ENCODE data around the gene MCF2L.

The MCF2L gene

GRCh38 chr13:113061271-113061625, 92.2 kb downstream of the MCF2L start:
- no peak overlapping the region for H3K27ac Mint-ChIP-seq
- no peaks in the 10 kb centered on the region for H3K36me3 Mint-ChIP-seq (ENCODE audit: insufficient read depth)
- ATAC-seq (replicated peaks) (no peak), DNase-seq (no peak)
- no peaks in the 10 kb centered on the region for H3K9me3 Mint-ChIP-seq
- no peaks in the 10 kb centered on the region for H3K27me3 Mint-ChIP-seq
- H3K4me1 Mint-ChIP-seq (ENCODE audit: low read depth in 2 of 2): no peaks in the 10 kb centered on the region
- H3K4me3 Mint-ChIP-seq: no peak overlapping the region

- H3K27me3 Mint-ChIP-seq: no peaks in the 10 kb centered on the region
- H3K36me3 Mint-ChIP-seq (ENCODE audit: insufficient read depth): no peaks in the 10 kb centered on the region
- no peak overlapping the region for H3K4me3 Mint-ChIP-seq
- H3K9me3 Mint-ChIP-seq: no peaks in the 10 kb centered on the region
- DNase-seq (no peak), ATAC-seq (replicated peaks) (no peak)
- H3K27ac Mint-ChIP-seq: no peak overlapping the region
- H3K4me1 Mint-ChIP-seq (ENCODE audit: low read depth in 2 of 2): no peaks in the 10 kb centered on the region
Observed at GRCh38 chr13:113061796-113062425, 92.9 kb downstream of the MCF2L start.

DNA sequence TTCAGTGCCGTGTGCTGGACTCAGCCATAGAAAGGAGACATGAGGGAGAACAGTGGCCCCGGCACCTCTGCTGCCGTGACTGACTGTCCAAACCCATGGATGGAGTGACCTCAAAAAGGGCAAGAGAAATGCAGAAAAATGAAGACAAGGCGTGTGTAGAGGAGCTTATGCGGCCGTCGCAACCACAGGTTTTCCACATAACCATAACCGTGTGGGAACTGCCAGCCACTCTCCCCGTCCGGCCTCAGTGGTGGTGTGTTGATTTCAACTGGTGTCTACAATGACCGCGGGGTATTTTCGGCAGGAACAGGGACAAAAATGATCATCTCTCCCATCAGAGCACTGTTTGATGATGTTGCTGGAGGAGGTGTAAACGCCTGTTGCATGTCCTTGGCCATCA, 93.7 kb downstream of the MCF2L start:
- Mint-ChIP-seq H3K9me3 (no peaks in the 10 kb centered on the region), H3K4me1 (ENCODE audit: low read depth in 2 of 2) (no peaks in the 10 kb centered on the region), H3K36me3 (ENCODE audit: insufficient read depth) (no peaks in the 10 kb centered on the region), H3K27me3 (no peaks in the 10 kb centered on the region), H3K27ac (no peak overlapping the region), H3K4me3 (no peak overlapping the region)
- no peak for DNase-seq
- no peak for ATAC-seq (replicated peaks)

DNA sequence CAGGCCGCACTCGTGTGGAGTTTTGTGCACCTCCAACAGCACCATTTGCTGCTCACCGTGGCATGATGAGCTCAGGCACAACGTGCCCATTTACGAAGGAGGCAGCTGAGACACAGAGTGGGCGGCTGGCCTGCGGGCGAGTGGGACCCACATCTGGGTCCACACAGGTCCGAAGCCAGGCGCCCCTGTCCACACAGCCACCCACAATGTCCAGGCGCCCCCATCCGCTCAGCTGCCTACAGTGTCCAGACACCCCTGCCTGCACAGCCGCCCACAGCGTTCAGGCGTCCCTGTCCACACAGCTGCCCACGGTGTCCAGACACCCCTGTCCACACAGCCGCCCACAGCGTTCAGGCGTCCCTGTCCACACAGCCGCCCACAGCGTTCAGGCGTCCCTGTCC, 94.1 kb downstream of the MCF2L start:
- no peaks in the 10 kb centered on the region for H3K36me3 Mint-ChIP-seq (ENCODE audit: insufficient read depth)
- no peak overlapping the region for H3K4me3 Mint-ChIP-seq
- H3K27ac Mint-ChIP-seq: no peak overlapping the region
- H3K27me3 Mint-ChIP-seq: no peaks in the 10 kb centered on the region
- no peak for ATAC-seq (replicated peaks)
- DNase-seq: no peak
- H3K9me3 Mint-ChIP-seq: no peaks in the 10 kb centered on the region
- no peaks in the 10 kb centered on the region for H3K4me1 Mint-ChIP-seq (ENCODE audit: low read depth in 2 of 2)

DNA sequence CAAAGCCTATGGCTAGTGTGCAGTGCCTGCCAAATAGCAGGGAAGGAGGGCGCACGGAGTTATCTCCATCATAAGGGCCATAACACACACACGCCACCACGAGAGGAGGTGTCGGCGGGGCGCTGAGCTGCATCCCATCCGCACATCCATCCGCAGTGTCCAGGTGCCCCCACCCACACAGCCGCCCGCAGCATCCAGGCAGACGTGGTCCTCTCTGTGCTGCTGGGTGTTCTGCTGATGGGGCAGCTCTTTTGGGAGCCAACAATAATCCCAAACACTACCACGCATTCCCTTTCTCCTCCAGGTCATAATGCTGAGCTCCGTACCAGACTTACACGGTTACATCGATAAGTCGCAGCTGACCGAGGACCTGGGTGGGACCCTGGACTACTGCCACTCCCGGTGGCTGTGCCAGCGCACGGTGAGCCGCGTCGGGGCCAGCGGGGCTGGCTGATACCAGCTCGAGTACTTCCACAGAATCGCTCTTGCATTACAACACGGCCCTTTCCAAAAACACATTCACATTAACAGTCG, 95.1 kb downstream of the MCF2L start:
- no peaks in the 10 kb centered on the region for H3K27me3 Mint-ChIP-seq
- no peak overlapping the region for H3K4me3 Mint-ChIP-seq
- no peaks in the 10 kb centered on the region for H3K4me1 Mint-ChIP-seq (ENCODE audit: low read depth in 2 of 2)
- H3K27ac Mint-ChIP-seq: no peak overlapping the region
- ATAC-seq (replicated peaks) (no peak), DNase-seq (no peak)
- H3K9me3 Mint-ChIP-seq: no peaks in the 10 kb centered on the region
- no peaks in the 10 kb centered on the region for H3K36me3 Mint-ChIP-seq (ENCODE audit: insufficient read depth)

- DNase-seq (no peak), ATAC-seq (replicated peaks) (no peak)
- H3K9me3 Mint-ChIP-seq: no peaks in the 10 kb centered on the region
- no peaks in the 10 kb centered on the region for H3K4me1 Mint-ChIP-seq (ENCODE audit: low read depth in 2 of 2)
- no peak overlapping the region for H3K4me3 Mint-ChIP-seq
- no peaks in the 10 kb centered on the region for H3K36me3 Mint-ChIP-seq (ENCODE audit: insufficient read depth)
- H3K27me3 Mint-ChIP-seq: no peaks in the 10 kb centered on the region
- H3K27ac Mint-ChIP-seq: no peak overlapping the region
Observed at GRCh38 chr13:113064534-113065405, 95.8 kb downstream of the MCF2L start.

GRCh38 chr13:113065406-113066141, 96.6 kb downstream of the MCF2L start:
- Mint-ChIP-seq H3K36me3 (ENCODE audit: insufficient read depth) (no peaks in the 10 kb centered on the region), H3K4me3 (no peak overlapping the region), H3K27ac (no peak overlapping the region), H3K27me3 (no peaks in the 10 kb centered on the region), H3K9me3 (no peaks in the 10 kb centered on the region), H3K4me1 (ENCODE audit: low read depth in 2 of 2) (no peaks in the 10 kb centered on the region)
- DNase-seq (no peak), ATAC-seq (replicated peaks) (no peak)

DNA sequence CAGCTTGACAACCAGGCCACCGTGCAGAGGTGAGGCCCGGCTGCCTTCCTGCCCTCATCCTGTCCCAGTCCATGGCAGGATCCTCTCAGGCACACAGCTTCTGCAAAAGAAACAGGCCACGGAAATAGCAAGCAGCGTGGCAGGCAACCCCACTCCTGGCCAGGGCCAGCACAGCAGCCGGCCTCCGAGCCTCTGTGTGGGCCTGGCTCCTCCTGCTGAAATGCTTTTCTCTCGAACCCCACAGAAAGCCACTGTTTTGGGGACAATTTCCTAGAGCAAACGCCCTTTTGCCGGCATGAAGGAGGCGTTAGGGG, 97.1 kb downstream of the MCF2L start:
- no peaks in the 10 kb centered on the region for H3K27me3 Mint-ChIP-seq
- no peak for DNase-seq
- ATAC-seq (replicated peaks): no peak
- H3K27ac Mint-ChIP-seq: no peak overlapping the region
- H3K4me1 Mint-ChIP-seq (ENCODE audit: low read depth in 2 of 2): no peaks in the 10 kb centered on the region
- no peaks in the 10 kb centered on the region for H3K36me3 Mint-ChIP-seq (ENCODE audit: insufficient read depth)
- H3K4me3 Mint-ChIP-seq: no peak overlapping the region
- no peaks in the 10 kb centered on the region for H3K9me3 Mint-ChIP-seq

DNA sequence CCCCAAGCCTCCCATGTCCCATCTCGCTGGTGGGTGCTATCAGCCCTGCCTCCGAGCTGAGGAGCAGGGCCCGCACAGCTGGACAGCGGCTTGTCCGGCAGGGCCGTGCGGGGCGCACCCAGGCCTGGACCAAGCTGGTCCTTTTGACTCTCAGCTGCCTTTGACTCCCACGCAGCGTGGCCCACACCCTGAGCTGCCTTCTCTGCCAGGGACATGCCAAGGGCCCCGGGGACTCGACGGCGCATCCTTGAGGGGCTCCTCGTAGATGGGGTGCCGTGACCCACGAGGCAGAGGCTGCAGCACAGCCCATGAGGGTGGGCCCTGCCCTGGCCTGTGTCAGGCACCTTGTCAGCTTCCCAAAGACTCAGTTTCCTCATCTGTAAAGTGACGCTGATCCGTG, 97.7 kb downstream of the MCF2L start:
- Mint-ChIP-seq H3K27ac (peak overlapping the region in 1 of 2 donors; percentile 19), H3K4me1 (ENCODE audit: low read depth in 2 of 2) (no peaks in the 10 kb centered on the region), H3K36me3 (ENCODE audit: insufficient read depth) (no peaks in the 10 kb centered on the region), H3K9me3 (no peaks in the 10 kb centered on the region), H3K4me3 (no peak overlapping the region), H3K27me3 (no peaks in the 10 kb centered on the region)
- DNase-seq (no peak), ATAC-seq (replicated peaks) (no peak)

- Mint-ChIP-seq H3K36me3 (ENCODE audit: insufficient read depth) (peaks cover 3% of the 10 kb centered on the region), H3K9me3 (no peaks in the 10 kb centered on the region), H3K4me3 (no peak overlapping the region), H3K27me3 (no peaks in the 10 kb centered on the region), H3K27ac (no peak overlapping the region), H3K4me1 (ENCODE audit: low read depth in 2 of 2) (no peaks in the 10 kb centered on the region)
- DNase-seq (no peak), ATAC-seq (replicated peaks) (no peak)
Observed at GRCh38 chr13:113069861-113070805, 101.1 kb downstream of the MCF2L start.

- peaks cover 5% of the 10 kb centered on the region for H3K36me3 Mint-ChIP-seq (ENCODE audit: insufficient read depth)
- DNase-seq (no peak), ATAC-seq (replicated peaks) (no peak)
- H3K4me1 Mint-ChIP-seq (ENCODE audit: low read depth in 2 of 2): no peaks in the 10 kb centered on the region
- H3K4me3 Mint-ChIP-seq: no peak overlapping the region
- H3K9me3 Mint-ChIP-seq: no peaks in the 10 kb centered on the region
- H3K27ac Mint-ChIP-seq: no peak overlapping the region
- H3K27me3 Mint-ChIP-seq: no peaks in the 10 kb centered on the region
Observed at GRCh38 chr13:113070855-113071254, 101.8 kb downstream of the MCF2L start.

DNA sequence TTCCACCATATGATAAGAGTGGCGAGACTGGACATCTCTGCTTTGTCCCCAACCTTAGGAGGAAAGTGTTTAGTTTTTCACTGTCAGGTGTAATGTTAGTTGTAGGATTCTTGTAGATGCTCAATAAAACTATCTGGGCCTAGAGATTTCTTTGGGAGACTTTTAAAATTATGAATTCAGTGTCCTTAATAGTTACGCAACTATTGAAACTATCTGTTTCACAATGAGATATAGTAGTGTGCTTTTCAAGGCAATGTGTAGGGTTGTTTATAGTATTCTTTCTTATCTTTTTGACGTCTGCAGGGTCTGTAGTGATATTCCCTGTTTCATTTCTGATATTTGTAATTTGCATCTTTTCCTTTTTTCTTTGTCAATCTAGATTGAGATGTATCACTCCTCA, 103.4 kb downstream of the MCF2L start:
- Mint-ChIP-seq H3K9me3 (no peaks in the 10 kb centered on the region), H3K36me3 (ENCODE audit: insufficient read depth) (peaks cover 5% of the 10 kb centered on the region), H3K27ac (no peak overlapping the region), H3K4me1 (ENCODE audit: low read depth in 2 of 2) (no peaks in the 10 kb centered on the region), H3K4me3 (no peak overlapping the region), H3K27me3 (no peaks in the 10 kb centered on the region)
- ATAC-seq (replicated peaks) (no peak), DNase-seq (no peak)

DNA sequence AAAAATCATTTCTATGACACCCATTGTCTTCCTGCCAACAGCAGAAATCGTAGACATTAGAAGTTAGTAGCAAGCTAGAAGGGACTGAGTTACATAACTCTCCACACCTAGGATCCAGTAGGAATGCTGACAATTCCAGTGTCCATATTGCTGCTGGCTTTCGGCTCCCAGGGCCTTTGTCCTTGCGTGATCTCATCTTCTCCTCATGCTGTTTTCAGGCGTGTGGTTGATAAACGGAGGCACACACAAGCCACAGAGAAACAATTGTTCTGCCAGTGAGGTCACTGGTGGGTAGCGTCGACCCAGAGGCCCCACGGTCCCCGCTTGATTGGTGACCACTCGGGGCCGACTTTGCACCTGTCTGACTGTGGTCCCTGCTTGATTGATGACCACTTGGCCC, 104.9 kb downstream of the MCF2L start:
- Mint-ChIP-seq H3K9me3 (no peaks in the 10 kb centered on the region), H3K27ac (no peak overlapping the region), H3K27me3 (no peaks in the 10 kb centered on the region), H3K36me3 (ENCODE audit: insufficient read depth) (peaks cover 5% of the 10 kb centered on the region), H3K4me3 (no peak overlapping the region), H3K4me1 (ENCODE audit: low read depth in 2 of 2) (no peaks in the 10 kb centered on the region)
- no peak for DNase-seq
- ATAC-seq (replicated peaks): no peak
